OCI-LY7 (cell line): ENCODE data around the gene COPA. TPM values are rescaled to one million over a fixed set of nuclear protein-coding genes. Genes with fewer than 3 reads are reported as not detected.

Experiments
- BruUV-seq: library from RNA; stranded (reverse); fragments of 400-500 nt; replicated peaks from 2 replicates; lab custom pipeline; 2021; lab: Mats Ljungman, UMichigan
- CTCF ChIA-PET: fragments of 300-600 bp; sonication (Branson Sonifier 250); formaldehyde crosslinking; loops from one replicate; lab custom pipeline; 2022; ENCODE audit warnings: antibody characterized with exemption; ENCODE audit not compliant: unreplicated experiment; lab: Charles Lee
- POLR2A ChIA-PET: fragments of 300-600 bp; sonication (Branson Sonifier 250); formaldehyde crosslinking; loops from one replicate; lab custom pipeline; 2022; ENCODE audit warnings: antibody characterized with exemption; lab: Charles Lee
- DNase-seq: peaks from one replicate; pipeline ENCODE4 v3.0.0-alpha.2; 2015; ENCODE audit warnings: low spot score
- H2AFZ ChIP-seq: fragments of 200-600 bp; sonication (generic), shearing (Covaris generic); 2 replicates; pipeline ENCODE4 v1.6.1; 2014; ENCODE audit warnings: mild to moderate bottlenecking, antibody characterized with exemption, low read length, moderate library complexity
- H3K27ac ChIP-seq: fragments of 200-600 bp; sonication (generic); 2 replicates; pipeline ENCODE4 v1.5.1; 2014; ENCODE audit warnings: mixed run types, low read depth, mild to moderate bottlenecking, moderate library complexity, low read length, inconsistent platforms; ENCODE audit not compliant: poor library complexity, severe bottlenecking
- H3K36me3 ChIP-seq: fragments of 200-600 bp; sonication (generic); 2 replicates; pipeline ENCODE4 v1.6.1; 2014; ENCODE audit warnings: mild to moderate bottlenecking, antibody characterized with exemption, low read length, moderate library complexity, mixed read lengths; ENCODE audit not compliant: insufficient read depth
- H3K4me1 ChIP-seq: fragments of 200-600 bp; sonication (generic); 2 replicates; pipeline ENCODE4 v1.5.1; 2014; ENCODE audit warnings: mild to moderate bottlenecking, low read length; ENCODE audit not compliant: insufficient read depth, poor library complexity, severe bottlenecking
- H3K4me2 ChIP-seq: fragments of 200-600 bp; sonication (generic); 2 replicates; pipeline ENCODE4 v1.6.1; 2014; ENCODE audit warnings: mild to moderate bottlenecking, low read length
- H3K4me3 ChIP-seq: fragments of 200-600 bp; sonication (generic); 2 replicates; pipeline ENCODE4 v1.5.1; 2014; ENCODE audit warnings: mild to moderate bottlenecking, low read depth, low read length; ENCODE audit not compliant: poor library complexity, severe bottlenecking
- H3K79me2 ChIP-seq: fragments of 200-600 bp; sonication (generic); 2 replicates; pipeline ENCODE4 v1.6.1; 2016; ENCODE audit warnings: low read depth, mild to moderate bottlenecking, low read length, moderate library complexity, mixed read lengths; ENCODE audit not compliant: insufficient read depth
- H3K9me2 ChIP-seq: fragments of 200-600 bp; sonication (generic); 2 replicates; pipeline ENCODE4 v1.6.1; 2016; ENCODE audit warnings: mild to moderate bottlenecking, low read length, mixed read lengths; ENCODE audit not compliant: insufficient read depth
- H3K9me3 ChIP-seq: fragments of 200-600 bp; sonication (generic); 2 replicates; pipeline ENCODE4 v1.6.1; 2014; ENCODE audit warnings: mild to moderate bottlenecking, mixed run types, low read length, mixed read lengths
- H4K20me1 ChIP-seq: fragments of 200-600 bp; sonication (generic); 2 replicates; pipeline ENCODE4 v1.6.1; 2014; ENCODE audit warnings: mild to moderate bottlenecking, antibody characterized with exemption, low read length, moderate library complexity, mixed read lengths; ENCODE audit not compliant: insufficient read depth
- EZH2phosphoT487 ChIP-seq: fragments of 200-600 bp; sonication (generic); IDR thresholded peaks from 2 replicates; pipeline ENCODE4 v1.6.1; 2018; ENCODE audit warnings: low read depth, borderline replicate concordance, mild to moderate bottlenecking, mixed run types, antibody characterized with exemption, low read length, moderate library complexity, mixed read lengths
- intact Hi-C: fragments of 100-400 bp; cut with micrococcal nuclease; formaldehyde crosslinking; loops from one replicate; pipeline ENCODE4 v1.10.0; 2022; ENCODE audit not compliant: unreplicated experiment
- total RNA-seq, 2 experiments: library from RNA; depleted of rRNA in 1 of 2; stranded (reverse); fragments of >200 nt in 1 of 2; shearing (Covaris generic) in 1 of 2; gene quantifications; 2 replicates each; pipeline ENCODE4 v1.2.3, GENCODE V29; 2014 to 2022
- TF ChIP-seq, protein P1 (sequence below): fragments of 200-600 bp; sonication (generic); conservative IDR thresholded peaks from 2 replicates; pipeline ENCODE4 v1.5.1; 2014; ENCODE audit warnings: mild to moderate bottlenecking, antibody characterized with exemption, low read length, moderate library complexity, mixed read lengths

The COPA gene
- total RNA-seq, 2 experiments from 2014 or later: 74.2 to 138 TPM

DNA sequence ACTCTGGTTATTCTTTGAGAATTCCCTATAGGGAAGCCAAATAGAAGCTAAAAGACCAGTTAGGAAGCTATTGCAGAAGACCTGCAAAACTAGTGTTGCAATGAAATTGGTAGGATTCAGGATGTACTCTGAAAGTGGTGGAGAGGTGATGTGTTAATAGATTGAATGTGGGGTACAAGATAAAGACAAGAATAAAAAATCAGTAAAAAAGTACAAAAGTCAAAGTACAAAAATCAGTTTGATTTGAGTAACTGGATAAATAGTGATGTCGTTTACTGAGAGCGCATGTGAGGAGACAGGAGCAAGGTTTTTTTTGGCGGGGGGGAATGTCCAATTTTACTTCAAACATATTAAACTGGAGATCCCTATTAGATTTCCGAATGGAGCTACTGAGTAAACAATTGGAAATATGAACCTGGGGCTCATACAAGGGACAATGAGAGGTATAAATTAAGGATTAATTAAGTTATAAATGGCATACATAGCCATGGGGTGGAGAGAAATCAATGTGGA is 78.2 kb downstream of the COPA start:
- H2AFZ ChIP-seq: no peak overlapping the region
- H3K27ac ChIP-seq: no peak overlapping the region
- H3K4me3 ChIP-seq: no peak overlapping the region
- intact Hi-C loops: no loop called here
- POLR2A ChIA-PET: interaction anchor here (0.5 to 1.3 kb wide), 6 partner anchors 11 to 157 kb away, joined by 3 to 6 read pairs (median 4); partner anchors contain the start of gene PEX19
- no peak overlapping the region for H3K4me2 ChIP-seq
- CTCF ChIA-PET: interaction anchor here (1.4 kb wide), 1 partner anchor 12 kb away, joined by 7 read pairs; no protein-coding TSS in a partner anchor
- DNase-seq: no peak
- peaks cover 5% of the 10 kb centered on the region; the same call in 1 of the 2 replicates for H3K36me3 ChIP-seq
- peaks cover 22% of the 10 kb centered on the region for H3K79me2 ChIP-seq
- H4K20me1 ChIP-seq: peaks cover 5% of the 10 kb centered on the region; the same call in 1 of the 2 replicates
- no peaks in the 10 kb centered on the region for H3K9me2 ChIP-seq
- no peaks in the 10 kb centered on the region for H3K9me3 ChIP-seq
- H3K4me1 ChIP-seq: peaks cover 20% of the 10 kb centered on the region
- no peak for TF ChIP-seq EZH2phosphoT487
- TF ChIP-seq, protein P1, sequence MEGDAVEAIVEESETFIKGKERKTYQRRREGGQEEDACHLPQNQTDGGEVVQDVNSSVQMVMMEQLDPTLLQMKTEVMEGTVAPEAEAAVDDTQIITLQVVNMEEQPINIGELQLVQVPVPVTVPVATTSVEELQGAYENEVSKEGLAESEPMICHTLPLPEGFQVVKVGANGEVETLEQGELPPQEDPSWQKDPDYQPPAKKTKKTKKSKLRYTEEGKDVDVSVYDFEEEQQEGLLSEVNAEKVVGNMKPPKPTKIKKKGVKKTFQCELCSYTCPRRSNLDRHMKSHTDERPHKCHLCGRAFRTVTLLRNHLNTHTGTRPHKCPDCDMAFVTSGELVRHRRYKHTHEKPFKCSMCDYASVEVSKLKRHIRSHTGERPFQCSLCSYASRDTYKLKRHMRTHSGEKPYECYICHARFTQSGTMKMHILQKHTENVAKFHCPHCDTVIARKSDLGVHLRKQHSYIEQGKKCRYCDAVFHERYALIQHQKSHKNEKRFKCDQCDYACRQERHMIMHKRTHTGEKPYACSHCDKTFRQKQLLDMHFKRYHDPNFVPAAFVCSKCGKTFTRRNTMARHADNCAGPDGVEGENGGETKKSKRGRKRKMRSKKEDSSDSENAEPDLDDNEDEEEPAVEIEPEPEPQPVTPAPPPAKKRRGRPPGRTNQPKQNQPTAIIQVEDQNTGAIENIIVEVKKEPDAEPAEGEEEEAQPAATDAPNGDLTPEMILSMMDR: no peak
- no TSS peak for BruUV-seq

DNA sequence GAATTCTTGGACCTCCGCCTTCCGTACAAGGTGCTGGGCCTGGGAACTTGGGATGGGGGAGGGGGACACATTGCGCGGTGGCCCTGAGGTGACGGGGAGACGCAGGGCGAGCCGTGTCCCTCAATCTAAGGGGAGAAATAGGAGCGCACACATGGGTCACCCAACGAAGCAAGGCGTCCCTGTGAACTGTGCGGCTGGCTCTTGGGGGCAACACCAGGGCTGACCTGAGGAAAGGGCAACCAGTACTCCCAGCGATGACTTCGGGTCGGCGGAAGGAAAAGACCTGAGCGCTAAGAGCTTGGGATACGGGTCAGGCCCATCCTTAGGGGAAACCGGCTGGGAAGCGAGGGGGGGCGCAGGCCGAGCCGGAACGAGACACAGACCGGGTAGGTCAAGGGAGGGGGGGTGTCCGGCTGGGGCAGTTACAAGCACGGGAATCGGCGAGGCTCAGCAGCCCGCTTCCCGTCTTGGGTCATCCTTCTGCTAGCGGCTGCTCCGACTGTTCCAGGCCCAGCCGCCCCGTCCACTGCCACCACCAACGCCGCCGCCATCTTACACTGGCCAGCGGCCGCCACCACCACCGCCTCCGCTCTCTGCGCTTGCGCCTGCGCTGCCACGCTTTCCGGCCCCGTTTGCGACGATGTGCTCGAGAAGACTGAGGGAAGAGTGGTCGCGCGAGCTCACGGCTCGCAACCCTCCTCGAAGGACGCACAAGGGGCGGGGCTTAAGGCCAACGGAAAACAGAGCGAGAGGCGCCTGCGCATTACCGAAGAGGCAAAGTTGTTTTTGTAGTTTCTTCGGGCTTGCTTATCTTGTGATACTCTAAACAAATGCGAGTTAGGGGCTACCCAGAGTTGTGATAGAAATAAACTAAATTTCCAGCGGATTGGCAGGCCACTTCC is 80.9 kb downstream of the COPA start, which contains the start of gene DCAF8:
DCAF8 (minus strand) TSS at position 657 of the 902 bp plus-strand sequence. CDS start 18,541 bp downstream, outside the sequence.
- Histone ChIP-seq H3K9me3 (no peaks in the 10 kb centered on the region), H3K79me2 (peaks cover 30% of the 10 kb centered on the region), H3K4me1 (peaks cover 21% of the 10 kb centered on the region), H2AFZ (peak within 1 kb of the TSS; percentile 93), H3K4me2 (peak within 1 kb of the TSS; percentile 88), H4K20me1 (peaks cover 5% of the 10 kb centered on the region; the same call in 1 of the 2 replicates), H3K9me2 (no peaks in the 10 kb centered on the region), H3K27ac (peak within 1 kb of the TSS; percentile 67), H3K36me3 (peaks cover 19% of the 10 kb centered on the region), H3K4me3 (peak within 1 kb of the TSS; percentile 88)
- BruUV-seq: no TSS peak
- no peak for TF ChIP-seq EZH2phosphoT487
- TF ChIP-seq, protein P1: no peak
- intact Hi-C loops: loop anchor here (2.0 kb wide), 1 partner anchor 57 kb away; the partner anchor contains the start of gene PEA15
- POLR2A ChIA-PET: interaction anchor here (0.6 to 3.1 kb wide), 18 partner anchors 9 to 838 kb away, joined by 3 to 12 read pairs (median 4); partner anchors contain the start of genes IGSF8 and PEX19
- CTCF ChIA-PET: interaction anchor here (0.6 to 1.0 kb wide), 3 partner anchors 9 to 58 kb away, joined by 3 to 7 read pairs (median 3); no protein-coding TSS in a partner anchor
- peak; percentile 99 for DNase-seq
